Right atrium auricular region (tissue), 2 donors: ENCODE data around the gene ELMO1. TPM values are rescaled to one million over a fixed set of nuclear protein-coding genes. Genes with fewer than 3 reads are reported as not detected.
A peak's percentile ranks its signal among the peaks of the same experiment; 100 is the strongest.

Experiments
- DNase-seq: peaks from one replicate; pipeline ENCODE4 v3.0.0-alpha.2; 2019; ENCODE audit warnings: low spot score
- H3K27ac ChIP-seq, 2 donors: fragments of 200-600 bp; sonication (generic); 1 replicate in 1 of 2; 2 replicates in 1 of 2; pipeline ENCODE4 v1.5.1; 2016 to 2019
- H3K27me3 ChIP-seq, 2 donors: fragments of 200-600 bp; sonication (generic); one replicate each; pipeline versions ENCODE4 v1.5.1 to v1.6.0; 2017 to 2019
- H3K36me3 ChIP-seq: fragments of 200-600 bp; sonication (generic); one replicate; pipeline ENCODE4 v1.5.1; 2016
- H3K4me1 ChIP-seq, 2 donors: fragments of 200-600 bp; sonication (generic); one replicate each; pipeline versions ENCODE4 v1.5.1 to v1.6.0; 2017 to 2019
- H3K4me3 ChIP-seq, 2 donors: fragments of 200-600 bp; sonication (generic); 1 replicate in 1 of 2; 2 replicates in 1 of 2; pipeline ENCODE4 v1.5.1; 2017 to 2019; ENCODE audit warnings: mild to moderate bottlenecking in 1 of 2, moderate library complexity in 1 of 2
- H3K9me3 ChIP-seq, 2 donors: fragments of 200-600 bp; sonication (generic); one replicate each; pipeline ENCODE4 v1.5.1; 2019
- total RNA-seq, 2 donors: library from RNA; depleted of rRNA; stranded (reverse); fragments of >200 nt; gene quantifications; one replicate each; pipeline ENCODE4 v1.1.0, GENCODE V29; 2016
- TF ChIP-seq, protein P1 (sequence below), 2 donors: fragments of 200-600 bp; sonication (generic); IDR thresholded peaks; one replicate each; pipeline ENCODE4 v1.5.1; 2019; ENCODE audit warnings: antibody characterized with exemption in 2 of 2

ELMO1 gene
- total RNA-seq, 2 donors from 2014 or later: 24.4 to 45.1 TPM

- Histone ChIP-seq H3K4me1 (no peaks in the 10 kb centered on the region), H3K9me3 (no peaks in the 10 kb centered on the region), H3K36me3 (no peaks in the 10 kb centered on the region), H3K27me3 (no peaks in the 10 kb centered on the region), H3K4me3 (no peak overlapping the region), H3K27ac (no peak overlapping the region)
- TF ChIP-seq, protein P1, sequence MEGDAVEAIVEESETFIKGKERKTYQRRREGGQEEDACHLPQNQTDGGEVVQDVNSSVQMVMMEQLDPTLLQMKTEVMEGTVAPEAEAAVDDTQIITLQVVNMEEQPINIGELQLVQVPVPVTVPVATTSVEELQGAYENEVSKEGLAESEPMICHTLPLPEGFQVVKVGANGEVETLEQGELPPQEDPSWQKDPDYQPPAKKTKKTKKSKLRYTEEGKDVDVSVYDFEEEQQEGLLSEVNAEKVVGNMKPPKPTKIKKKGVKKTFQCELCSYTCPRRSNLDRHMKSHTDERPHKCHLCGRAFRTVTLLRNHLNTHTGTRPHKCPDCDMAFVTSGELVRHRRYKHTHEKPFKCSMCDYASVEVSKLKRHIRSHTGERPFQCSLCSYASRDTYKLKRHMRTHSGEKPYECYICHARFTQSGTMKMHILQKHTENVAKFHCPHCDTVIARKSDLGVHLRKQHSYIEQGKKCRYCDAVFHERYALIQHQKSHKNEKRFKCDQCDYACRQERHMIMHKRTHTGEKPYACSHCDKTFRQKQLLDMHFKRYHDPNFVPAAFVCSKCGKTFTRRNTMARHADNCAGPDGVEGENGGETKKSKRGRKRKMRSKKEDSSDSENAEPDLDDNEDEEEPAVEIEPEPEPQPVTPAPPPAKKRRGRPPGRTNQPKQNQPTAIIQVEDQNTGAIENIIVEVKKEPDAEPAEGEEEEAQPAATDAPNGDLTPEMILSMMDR (IDR thresholded peaks at IDR 0.05): no peak
- DNase-seq: no peak
Measured at GRCh38 chr7:37467002-37467401, 18.3 kb upstream of the ELMO1 start.

- no peaks in the 10 kb centered on the region for H3K9me3 ChIP-seq
Measured at GRCh38 chr7:37462138-37462537, 13.5 kb upstream of the ELMO1 start.

GRCh38 chr7:37455081-37455480 lies 6.4 kb upstream of the ELMO1 start:
- no peak for DNase-seq
- no peaks in the 10 kb centered on the region for H3K36me3 ChIP-seq
- TF ChIP-seq, protein P1 (IDR thresholded peaks at IDR 0.05): no peak
- H3K27me3 ChIP-seq: no peaks in the 10 kb centered on the region
- H3K9me3 ChIP-seq: no peaks in the 10 kb centered on the region
- H3K27ac ChIP-seq: no peak overlapping the region
- H3K4me1 ChIP-seq: no peaks in the 10 kb centered on the region
- no peak overlapping the region for H3K4me3 ChIP-seq

More at GRCh38 chr7:37462138-37462537, 13.5 kb upstream of the ELMO1 start:
- Histone ChIP-seq H3K27ac (no peak overlapping the region), H3K27me3 (no peaks in the 10 kb centered on the region), H3K4me3 (no peak overlapping the region), H3K36me3 (no peaks in the 10 kb centered on the region), H3K4me1 (no peaks in the 10 kb centered on the region)
- DNase-seq: no peak
- TF ChIP-seq, protein P1 (IDR thresholded peaks at IDR 0.05): no peak

DNA sequence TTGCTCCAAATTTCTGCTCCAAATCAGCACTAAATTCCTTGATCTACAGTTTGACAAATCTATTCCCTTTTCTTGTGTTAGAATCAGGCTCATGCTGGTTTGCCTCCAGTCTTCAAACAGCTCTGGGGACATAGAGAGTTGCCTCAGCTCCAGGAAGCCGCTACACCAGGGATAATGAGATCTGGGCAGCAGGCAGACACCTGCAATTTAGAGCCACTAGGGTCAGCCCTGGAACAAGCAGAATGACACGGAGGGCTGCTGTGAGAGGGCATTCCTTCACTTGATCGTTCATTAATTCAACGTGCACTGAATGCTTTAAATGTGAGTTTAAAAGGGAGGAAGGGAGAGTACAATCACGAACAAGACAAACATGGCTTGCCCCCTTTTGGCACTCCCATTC lies 3.7 kb upstream of the ELMO1 start:
- DNase-seq: no peak
- Histone ChIP-seq H3K27ac (no peak overlapping the region), H3K4me3 (no peak overlapping the region), H3K9me3 (no peaks in the 10 kb centered on the region), H3K27me3 (no peaks in the 10 kb centered on the region), H3K36me3 (no peaks in the 10 kb centered on the region), H3K4me1 (peaks cover 0 to 11% of the 10 kb centered on the region in 2 donors)
- TF ChIP-seq, protein P1 (IDR thresholded peaks at IDR 0.05): no peak

DNA sequence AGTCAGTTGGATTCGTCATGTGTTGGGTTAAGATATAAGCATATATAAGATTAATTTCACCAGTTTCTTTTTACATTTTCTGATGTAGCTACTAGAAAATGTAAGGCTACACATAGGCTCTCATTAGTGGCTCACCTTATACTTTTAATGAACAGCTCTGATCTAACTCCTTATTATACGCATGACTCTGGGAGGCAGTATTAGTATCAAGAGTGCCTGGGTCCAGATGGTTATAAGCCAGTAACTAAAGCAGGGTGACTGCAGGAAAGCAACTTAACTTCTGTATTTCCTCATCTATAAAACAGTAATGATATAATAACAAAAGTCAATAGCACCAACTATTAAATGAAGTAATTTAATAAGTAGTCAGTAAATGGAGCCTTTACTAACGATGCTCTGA lies 1.4 kb upstream of the ELMO1 start:
- Histone ChIP-seq H3K36me3 (no peaks in the 10 kb centered on the region), H3K4me1 (peaks cover 0 to 14% of the 10 kb centered on the region in 2 donors), H3K27ac (no peak overlapping the region), H3K4me3 (no peak overlapping the region), H3K9me3 (no peaks in the 10 kb centered on the region), H3K27me3 (no peaks in the 10 kb centered on the region)
- no peak for DNase-seq
- TF ChIP-seq, protein P1 (IDR thresholded peaks at IDR 0.05): no peak

GRCh38 chr7:37449621-37450020 lies 957 bp upstream of the ELMO1 start:
- Histone ChIP-seq H3K27me3 (no peaks in the 10 kb centered on the region), H3K36me3 (no peaks in the 10 kb centered on the region), H3K4me1 (peaks cover 0 to 14% of the 10 kb centered on the region in 2 donors), H3K27ac (peak overlapping the region in 1 of 2 donors; percentile 86), H3K9me3 (no peaks in the 10 kb centered on the region), H3K4me3 (peak overlapping the region; percentile 75 to 79)
- TF ChIP-seq, protein P1 (IDR thresholded peaks at IDR 0.05): no peak
- DNase-seq: no peak
